ENCODE data around the gene SHB. TPM values are rescaled to one million over a fixed set of nuclear protein-coding genes. Genes with fewer than 3 reads are reported as not detected.
"Not testable (repeated sequence)": the region's sequence is repeated elsewhere in the genome, so short reads cannot be mapped to it uniquely, and the experiment has no call there.

Gene SHB
- total RNA-seq, 4 donors from 2014 or later: 17.7 to 31.4 (median 24.2) TPM

GRCh38 chr9:38046661-38047300, 22.2 kb downstream of the SHB start:
- DNase-seq: no peak
- 33 to 40% methylated on average over 7 to 8 of the region's 8 CpGs for WGBS, 2 donors
- H3K4me1 ChIP-seq: peaks cover 57 to 80% (median 58%) of the 10 kb centered on the region in 3 donors
- peak overlapping the region; percentile 83 to 92 (median 86) for H3K27ac ChIP-seq
- TF ChIP-seq POLR2A (IDR thresholded peaks at IDR 0.05) (no peak), CTCF (IDR thresholded peaks at IDR 0.05) (no peak)
- no peaks in the 10 kb centered on the region for H3K27me3 ChIP-seq
- no peaks in the 10 kb centered on the region for H3K9me3 ChIP-seq
- H3K36me3 ChIP-seq: no peaks in the 10 kb centered on the region
- H3K4me3 ChIP-seq: no peak overlapping the region
- intact Hi-C loops (cut with DNase I): no loop called here

DNA sequence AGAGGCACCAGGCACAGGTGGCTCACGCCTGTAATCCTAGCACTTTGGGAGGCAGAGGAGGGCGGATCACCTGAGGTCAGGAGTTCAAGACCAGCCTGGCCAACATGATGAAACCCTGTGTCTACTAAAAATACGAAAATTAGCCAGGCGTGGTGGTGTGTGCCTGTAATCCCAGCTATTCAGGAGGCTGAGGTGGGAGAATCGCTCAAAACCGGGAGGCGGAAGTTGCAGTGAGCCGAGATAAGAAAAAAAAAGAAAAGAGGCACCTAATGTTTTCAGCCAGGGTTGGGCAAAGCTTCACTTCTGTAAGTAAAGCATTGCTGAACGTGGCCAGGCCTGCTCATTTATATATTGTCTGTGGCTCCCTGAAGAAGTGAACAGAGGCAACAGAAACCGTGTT, 23.1 kb downstream of the SHB start:
- H3K27me3 ChIP-seq; H3K4me3 ChIP-seq; H3K36me3 ChIP-seq; H3K9me3 ChIP-seq; intact Hi-C loops (cut with DNase I); DNase-seq: not testable (repeated sequence)
- Histone ChIP-seq H3K27ac (peak overlapping the region; percentile 83 to 92 (median 86)), H3K4me1 (peaks cover 58 to 86% (median 66%) of the 10 kb centered on the region in 3 donors)
- WGBS, 2 donors: 31 to 43% methylated on average over 10 of the region's 10 CpGs

DNA sequence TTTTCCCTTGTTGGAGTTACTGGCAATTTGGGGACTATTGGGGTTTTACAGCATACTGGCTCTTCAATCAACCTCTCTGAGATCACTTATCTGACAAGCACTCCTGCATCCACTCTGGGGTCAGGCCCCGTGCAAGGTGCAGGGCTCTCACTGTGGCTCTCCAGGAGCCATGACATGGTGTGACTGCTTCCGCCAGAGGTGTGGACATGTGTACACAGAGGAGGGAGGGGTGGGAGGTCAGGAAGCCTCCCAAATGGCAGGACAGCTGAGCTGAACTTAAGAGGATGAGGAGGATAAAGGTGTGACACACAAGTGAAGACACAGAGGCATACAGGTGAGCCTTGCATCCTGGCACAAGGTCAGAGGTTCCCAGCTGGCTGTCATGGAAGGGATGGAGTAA, 24.3 kb downstream of the SHB start:
- no peak overlapping the region for H3K4me3 ChIP-seq
- WGBS, 2 donors: 56% methylated on average over 2 of the region's 2 CpGs; no CpG with 5 or more reads in 1 of the 2 donors
- peak overlapping the region; percentile 14 to 87 (median 42) for H3K27ac ChIP-seq
- no peaks in the 10 kb centered on the region for H3K36me3 ChIP-seq
- no peak for DNase-seq
- peaks cover 59 to 98% (median 74%) of the 10 kb centered on the region in 3 donors for H3K4me1 ChIP-seq
- H3K9me3 ChIP-seq: no peaks in the 10 kb centered on the region
- H3K27me3 ChIP-seq: no peaks in the 10 kb centered on the region
- intact Hi-C loops (cut with DNase I): no loop called here
- no peak for TF ChIP-seq POLR2A (IDR thresholded peaks at IDR 0.05)
- TF ChIP-seq CTCF (IDR thresholded peaks at IDR 0.05): no peak

DNA sequence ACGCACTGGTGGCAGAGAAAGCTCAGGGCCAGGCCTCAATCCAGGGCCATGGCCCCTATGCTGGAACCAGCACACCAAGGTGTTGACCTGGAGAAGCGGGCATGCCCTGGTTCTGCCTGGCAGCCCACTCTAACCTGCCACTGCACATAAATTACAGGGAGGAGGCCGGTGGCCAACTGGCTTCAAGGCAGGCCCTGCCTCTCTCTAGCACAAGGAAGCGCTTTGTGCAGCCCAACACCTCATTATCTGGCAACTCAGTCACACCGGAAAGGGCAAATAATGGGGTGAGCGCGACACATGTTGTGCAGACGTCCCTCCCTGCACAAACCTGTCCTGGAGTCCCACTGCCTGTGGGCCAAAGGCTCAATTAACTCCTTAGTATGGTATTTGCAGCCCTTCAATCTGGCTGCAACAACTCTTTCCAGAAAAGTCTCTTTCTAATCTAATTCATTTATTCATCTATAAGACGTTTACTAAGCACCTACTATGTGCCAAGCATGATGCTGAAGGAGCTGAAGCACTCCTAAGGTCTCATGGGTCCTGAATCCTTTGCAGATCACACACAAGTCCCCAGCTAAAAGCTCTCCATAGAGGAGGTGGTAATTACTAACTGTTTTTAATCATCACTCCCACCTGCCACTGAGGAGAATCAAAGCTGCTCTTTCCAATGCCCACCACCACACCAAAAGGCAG, 24.9 kb downstream of the SHB start:
- Histone ChIP-seq H3K9me3 (no peaks in the 10 kb centered on the region), H3K27me3 (no peaks in the 10 kb centered on the region), H3K4me1 (peaks cover 66 to 100% (median 81%) of the 10 kb centered on the region in 3 donors), H3K27ac (peak overlapping the region; percentile 16 to 87 (median 64)), H3K36me3 (no peaks in the 10 kb centered on the region), H3K4me3 (no peak overlapping the region)
- 24 to 34% methylated on average over 9 of the region's 9 CpGs for WGBS, 2 donors
- DNase-seq: no peak
- no peak for TF ChIP-seq CTCF (IDR thresholded peaks at IDR 0.05)
- no peak for TF ChIP-seq POLR2A (IDR thresholded peaks at IDR 0.05)
- intact Hi-C loops (cut with DNase I): no loop called here

GRCh38 chr9:38042626-38043357, 26.2 kb downstream of the SHB start:
- peak overlapping the region; percentile 59 to 87 (median 74) for H3K27ac ChIP-seq
- 42 to 64% methylated on average over 4 to 6 of the region's 8 CpGs for WGBS, 2 donors
- intact Hi-C loops (cut with DNase I): no loop called here
- no peak overlapping the region for H3K4me3 ChIP-seq
- H3K36me3 ChIP-seq: no peaks in the 10 kb centered on the region
- no peak for DNase-seq
- peaks cover 67 to 100% (median 82%) of the 10 kb centered on the region in 3 donors for H3K4me1 ChIP-seq
- TF ChIP-seq CTCF (IDR thresholded peaks at IDR 0.05) (no peak), POLR2A (IDR thresholded peaks at IDR 0.05) (no peak)
- H3K9me3 ChIP-seq: no peaks in the 10 kb centered on the region
- H3K27me3 ChIP-seq: no peaks in the 10 kb centered on the region
